ENCODE results near the gene THAP7.

THAP7 gene

GRCh38 chr22:20962491-20962945, 39.4 kb downstream of the THAP7 start:
- no peak for DNase-seq

- DNase-seq, result no peak
Measured at GRCh38 chr22:20960609-20961008, 41.3 kb downstream of the THAP7 start.

- no peak for DNase-seq
Measured at GRCh38 chr22:20959578-20960461, 42.1 kb downstream of the THAP7 start.

- DNase-seq, result no peak
Measured at GRCh38 chr22:20957683-20958431, 44.1 kb downstream of the THAP7 start.

- no peak for DNase-seq
Measured at GRCh38 chr22:20957102-20957682, 44.7 kb downstream of the THAP7 start.

GRCh38 chr22:20956258-20957101, 45.4 kb downstream of the THAP7 start:
- DNase-seq, result no peak

- DNase-seq, result no peak
Measured at GRCh38 chr22:20955548-20955947, 46.4 kb downstream of the THAP7 start.

GRCh38 chr22:20953668-20954500, 48.0 kb downstream of the THAP7 start:
- no peak for DNase-seq

- no peak for DNase-seq
Measured at GRCh38 chr22:20953342-20953608, 48.6 kb downstream of the THAP7 start.

- DNase-seq, result no peak
Measured at GRCh38 chr22:20952544-20953341, 49.2 kb downstream of the THAP7 start.

- DNase-seq, result no peak
Measured at GRCh38 chr22:20951932-20952380, 50.0 kb downstream of the THAP7 start.

GRCh38 chr22:20951151-20951931, 50.6 kb downstream of the THAP7 start:
- no peak for DNase-seq

- DNase-seq, result no peak
Measured at GRCh38 chr22:20949698-20950183, 52.2 kb downstream of the THAP7 start.

All from CD4-positive, alpha-beta T cell treated with Interleukin-15 for 1 hour (primary cell).